Activated CD4-positive, alpha-beta T cell treated with anti-CD3 and anti-CD28 coated beads for 36 hours (primary cell): ENCODE data around the gene TMEM214. TPM values are rescaled to one million over a fixed set of nuclear protein-coding genes. Genes with fewer than 3 reads are reported as not detected.
"Not testable (repeated sequence)": the region's sequence is repeated elsewhere in the genome, so short reads cannot be mapped to it uniquely, and the experiment has no call there.

Experiments
- ATAC-seq: fragments of 200-7000 bp; cut with Tn5 transposase; one replicate; pipeline ENCODE4 v1.10.0; 2021; ENCODE audit warnings: mild to moderate bottlenecking, moderate library complexity
- CTCF ChIA-PET: fragments of 350-600 bp; sonication (Branson Sonifier 250); formaldehyde crosslinking; loops from one replicate; lab custom pipeline; 2021; ENCODE audit warnings: antibody characterized with exemption; lab: Charles Lee
- POLR2A ChIA-PET: fragments of 350-600 bp; sonication (Branson Sonifier 250); formaldehyde crosslinking; loops from one replicate; lab custom pipeline; 2021; ENCODE audit warnings: antibody characterized with exemption, inconsistent platforms; lab: Charles Lee
- DNase-seq: peaks from one replicate; pipeline ENCODE4 v3.0.0-alpha.2; 2020
- H3K27ac Mint-ChIP-seq: one replicate; pipeline ENCODE4 v1.8.0; 2021; ENCODE audit warnings: mixed read lengths
- H3K27me3 Mint-ChIP-seq: one replicate; pipeline ENCODE4 v1.8.0; 2021; ENCODE audit warnings: mixed read lengths
- H3K36me3 Mint-ChIP-seq: one replicate; pipeline ENCODE4 v1.8.0; 2021; ENCODE audit warnings: low read depth, mixed read lengths
- H3K4me1 Mint-ChIP-seq: one replicate; pipeline ENCODE4 v1.8.0; 2021; ENCODE audit warnings: mixed read lengths
- H3K4me3 Mint-ChIP-seq: one replicate; pipeline ENCODE4 v1.8.0; 2021; ENCODE audit warnings: mild to moderate bottlenecking, moderate library complexity, mixed read lengths
- H3K9me3 Mint-ChIP-seq: one replicate; pipeline ENCODE4 v1.8.0; 2021; ENCODE audit warnings: low read depth, mixed read lengths
- intact Hi-C, 2 experiments: fragments of 100-400 bp; cut with DNase I in 1 of 2; cut with micrococcal nuclease in 1 of 2; formaldehyde crosslinking; loops; one replicate each; pipeline versions ENCODE4 v1.14.2 to v1.15.1; 2022 to 2024; cut with DNase I, micrococcal nuclease
- total RNA-seq, 2 experiments: library from RNA; stranded (reverse); gene quantifications; one replicate each; pipeline ENCODE4 v1.2.3, GENCODE V29; 2021

TMEM214 gene
- total RNA-seq, 2 experiments from 2014 or later = 54.1 to 69.1 TPM

- H3K27me3 Mint-ChIP-seq = no peaks in the 10 kb centered on the region
- peak overlapping the region; percentile 96 for H3K4me3 Mint-ChIP-seq
- H3K4me1 Mint-ChIP-seq = peaks cover 64% of the 10 kb centered on the region
- intact Hi-C loops = loop anchor here (1.0 to 10.0 kb wide), 14 partner anchors 11 to 1396 kb away; partner anchors contain the start of genes ADGRF3 (in 1 of the 2), AGBL5 (in 1 of the 2), ATRAID (in 1 of the 2) and CAD (in 1 of the 2)
- ATAC-seq (no peak), DNase-seq (no peak)
- peaks cover 40% of the 10 kb centered on the region for H3K36me3 Mint-ChIP-seq
- CTCF ChIA-PET = interaction anchor here (0.7 to 2.5 kb wide), 7 partner anchors 10 to 217 kb away, joined by 3 to 24 read pairs (median 5); partner anchors contain the start of genes AGBL5 and KHK
- H3K9me3 Mint-ChIP-seq = no peaks in the 10 kb centered on the region
- peak overlapping the region; percentile 91 for H3K27ac Mint-ChIP-seq
- POLR2A ChIA-PET = interaction anchor here (0.6 to 2.2 kb wide), 6 partner anchors 10 to 101 kb away, joined by 3 to 15 read pairs (median 4); partner anchors contain the start of gene AGBL5
Measured at GRCh38 chr2:27070653-27071276, 38.0 kb downstream of the TMEM214 start.

GRCh38 chr2:27071277-27071989 lies 38.7 kb downstream of the TMEM214 start, which contains the start of gene OST4:
OST4 (minus strand) TSS chr2:27071654.
- ChIA-PET POLR2A (interaction anchor here (0.6 to 2.2 kb wide), 7 partner anchors 10 to 100 kb away, joined by 3 to 15 read pairs (median 4); partner anchors contain the start of gene AGBL5), CTCF (interaction anchor here (0.6 to 2.5 kb wide), 10 partner anchors 9 to 292 kb away, joined by 3 to 24 read pairs (median 4); partner anchors contain the start of genes AGBL5 and KHK)
- peak within 1 kb of the TSS; percentile 91 for H3K27ac Mint-ChIP-seq
- peak within 1 kb of the TSS; percentile 96 for H3K4me3 Mint-ChIP-seq
- no peaks in the 10 kb centered on the region for H3K9me3 Mint-ChIP-seq
- peak; percentile 94 for DNase-seq
- peak; percentile 89 for ATAC-seq
- no peaks in the 10 kb centered on the region for H3K27me3 Mint-ChIP-seq
- H3K36me3 Mint-ChIP-seq = peaks cover 34% of the 10 kb centered on the region
- peaks cover 66% of the 10 kb centered on the region for H3K4me1 Mint-ChIP-seq
- intact Hi-C loops = loop anchor here (1.0 to 10.0 kb wide), 14 partner anchors 10 to 1397 kb away; partner anchors contain the start of genes ADGRF3 (in 1 of the 2), AGBL5 (in 1 of the 2), ATRAID (in 1 of the 2) and CAD (in 1 of the 2)

- peak; percentile 27 for ATAC-seq
- intact Hi-C loops = loop anchor here (1.0 to 10.0 kb wide), 14 partner anchors 9 to 1397 kb away; partner anchors contain the start of genes ADGRF3 (in 1 of the 2), AGBL5 (in 1 of the 2), ATRAID (in 1 of the 2) and CAD (in 1 of the 2)
- CTCF ChIA-PET = interaction anchor here (0.6 to 2.5 kb wide), 12 partner anchors 9 to 146 kb away, joined by 3 to 24 read pairs (median 4); partner anchors contain the start of genes AGBL5 and KHK
Measured at GRCh38 chr2:27071990-27072830, 39.4 kb downstream of the TMEM214 start.

DNA sequence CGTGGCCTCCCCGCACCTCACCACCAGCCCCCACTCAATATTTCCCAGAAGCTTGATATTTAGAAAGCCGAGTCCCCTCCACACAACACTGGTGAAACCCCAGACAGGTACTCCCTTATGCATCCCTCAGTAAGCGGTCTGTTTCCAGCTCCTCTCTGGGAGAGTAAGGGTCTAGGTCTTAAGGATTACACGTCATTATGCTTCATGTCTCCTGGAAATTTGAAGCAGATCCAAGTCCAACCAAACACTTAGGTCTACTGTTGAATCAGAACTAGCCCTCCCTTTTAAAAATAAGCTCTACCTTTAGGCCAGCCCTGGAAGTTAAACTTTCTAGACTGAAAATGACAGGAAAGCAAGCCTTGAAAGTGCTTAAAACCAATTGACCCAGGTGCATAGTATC lies 40.2 kb downstream of the TMEM214 start:
- ATAC-seq = no peak
- Mint-ChIP-seq H3K4me3 (peak overlapping the region; percentile 80), H3K27ac (peak overlapping the region; percentile 89), H3K27me3 (no peaks in the 10 kb centered on the region), H3K4me1 (peaks cover 72% of the 10 kb centered on the region), H3K9me3 (no peaks in the 10 kb centered on the region), H3K36me3 (peaks cover 27% of the 10 kb centered on the region)
- intact Hi-C loops = loop anchor here (1.0 to 10.0 kb wide), 3 partner anchors 8 to 1398 kb away; partner anchors contain the start of genes ADGRF3 (in 1 of the 2), DTNB (in 1 of the 2) and SELENOI (in 1 of the 2)
- ChIA-PET POLR2A (interaction anchor here (0.8 to 2.2 kb wide), 2 partner anchors 8 to 21 kb away, joined by 3 to 15 read pairs; partner anchors contain the start of gene AGBL5), CTCF (interaction anchor here (0.8 to 2.5 kb wide), 8 partner anchors 8 to 146 kb away, joined by 3 to 24 read pairs (median 4); partner anchors contain the start of genes AGBL5 and KHK)
- no peak for DNase-seq

More at GRCh38 chr2:27071990-27072830, 39.4 kb downstream of the TMEM214 start:
- Mint-ChIP-seq H3K36me3 (peaks cover 33% of the 10 kb centered on the region), H3K4me3 (peak overlapping the region; percentile 80), H3K4me1 (peaks cover 71% of the 10 kb centered on the region), H3K27me3 (no peaks in the 10 kb centered on the region), H3K9me3 (no peaks in the 10 kb centered on the region), H3K27ac (peak overlapping the region; percentile 89)
- POLR2A ChIA-PET = interaction anchor here (0.6 to 2.2 kb wide), 6 partner anchors 9 to 38 kb away, joined by 3 to 15 read pairs (median 4); partner anchors contain the start of gene AGBL5
- DNase-seq = peak; percentile 65

GRCh38 chr2:27073782-27074181 lies 41.0 kb downstream of the TMEM214 start:
- Mint-ChIP-seq H3K9me3 (no peaks in the 10 kb centered on the region), H3K27ac (peak overlapping the region; percentile 70), H3K4me1 (peaks cover 67% of the 10 kb centered on the region), H3K36me3 (peaks cover 21% of the 10 kb centered on the region), H3K4me3 (no peak overlapping the region), H3K27me3 (no peaks in the 10 kb centered on the region)
- POLR2A ChIA-PET = no interaction called here
- CTCF ChIA-PET = interaction anchor here (0.7 to 1.9 kb wide), 4 partner anchors 13 to 77 kb away, joined by 3 to 14 read pairs (median 3); partner anchors contain the start of gene KHK
- no peak for ATAC-seq
- DNase-seq = no peak
- intact Hi-C loops = loop anchor here in 1 of 2 experiments (5.0 to 10.0 kb wide), 2 partner anchors 726 to 1399 kb away; partner anchors contain the start of genes ADGRF3, DTNB and SELENOI

GRCh38 chr2:27074738-27075565 lies 42.2 kb downstream of the TMEM214 start:
- Mint-ChIP-seq H3K27me3 (no peaks in the 10 kb centered on the region), H3K9me3 (no peaks in the 10 kb centered on the region), H3K4me3 (no peak overlapping the region), H3K4me1 (peaks cover 56% of the 10 kb centered on the region), H3K36me3 (peaks cover 11% of the 10 kb centered on the region), H3K27ac (peak overlapping the region; percentile 77)
- intact Hi-C loops = loop anchor here in 1 of 2 experiments (5.0 to 10.0 kb wide), 2 partner anchors 728 to 1400 kb away; partner anchors contain the start of genes ADGRF3, DTNB and SELENOI
- POLR2A ChIA-PET = no interaction called here
- ATAC-seq = no peak
- peak; percentile 62 for DNase-seq
- CTCF ChIA-PET = interaction anchor here (0.8 to 1.9 kb wide), 2 partner anchors 10 to 12 kb away, joined by 3 to 14 read pairs; partner anchors contain the start of gene KHK

GRCh38 chr2:27075566-27075871 lies 42.8 kb downstream of the TMEM214 start:
- DNase-seq = peak; percentile 52

DNA sequence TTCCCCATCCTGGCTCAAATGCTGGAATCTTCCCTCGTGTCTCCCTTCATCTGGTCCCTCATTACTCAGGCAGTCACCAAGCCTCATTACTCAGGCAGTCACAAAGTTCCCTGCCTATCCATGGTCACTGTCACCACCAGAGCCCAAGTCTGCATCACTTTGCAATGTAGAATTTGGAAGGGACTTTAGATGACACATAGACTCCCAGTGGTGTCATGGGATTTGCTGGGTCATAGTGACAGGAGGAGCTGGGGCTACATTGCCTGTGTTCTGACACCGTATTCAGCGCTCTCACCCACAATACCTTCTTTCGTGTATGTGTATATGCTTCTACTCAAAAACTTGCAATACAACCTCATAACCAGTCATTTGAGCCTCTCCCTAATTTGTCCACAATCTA lies 43.6 kb downstream of the TMEM214 start:
- Mint-ChIP-seq H3K4me1 (peaks cover 62% of the 10 kb centered on the region), H3K4me3 (no peak overlapping the region), H3K9me3 (no peaks in the 10 kb centered on the region), H3K27ac (peak overlapping the region; percentile 74), H3K27me3 (no peaks in the 10 kb centered on the region), H3K36me3 (no peaks in the 10 kb centered on the region)
- ChIA-PET CTCF (no interaction called here), POLR2A (interaction anchor here (0.6 kb wide), 1 partner anchor 8 kb away, joined by 4 read pairs; no protein-coding TSS in a partner anchor)
- DNase-seq = no peak
- no peak for ATAC-seq
- intact Hi-C loops = loop anchor here in 1 of 2 experiments (10.0 kb wide), 1 partner anchor 1402 kb away; the partner anchor contains the start of gene DTNB

More at GRCh38 chr2:27075566-27075871, 42.8 kb downstream of the TMEM214 start:
- peaks cover 57% of the 10 kb centered on the region for H3K4me1 Mint-ChIP-seq
- CTCF ChIA-PET = interaction anchor here (0.8 kb wide), 1 partner anchor 10 kb away, joined by 3 read pairs; no protein-coding TSS in a partner anchor
- H3K9me3 Mint-ChIP-seq, H3K27me3 Mint-ChIP-seq, H3K36me3 Mint-ChIP-seq, ATAC-seq, H3K4me3 Mint-ChIP-seq, POLR2A ChIA-PET: not testable (repeated sequence)
- H3K27ac Mint-ChIP-seq = peak overlapping the region; percentile 77
- intact Hi-C loops = loop anchor here in 1 of 2 experiments (10.0 kb wide), 1 partner anchor 1401 kb away; the partner anchor contains the start of gene DTNB

GRCh38 chr2:27077231-27077630 lies 44.5 kb downstream of the TMEM214 start:
- intact Hi-C loops = loop anchor here in 1 of 2 experiments (10.0 kb wide), 1 partner anchor 1402 kb away; the partner anchor contains the start of gene DTNB
- CTCF ChIA-PET = interaction anchor here (0.6 kb wide), 1 partner anchor 26 kb away, joined by 3 read pairs; the partner anchor contains the start of gene AGBL5

More at GRCh38 chr2:27077231-27077630, 44.5 kb downstream of the TMEM214 start:
- ATAC-seq (no peak), DNase-seq (no peak)
- Mint-ChIP-seq H3K4me1 (peaks cover 65% of the 10 kb centered on the region), H3K27me3 (no peaks in the 10 kb centered on the region), H3K36me3 (no peaks in the 10 kb centered on the region), H3K9me3 (no peaks in the 10 kb centered on the region), H3K4me3 (no peak overlapping the region), H3K27ac (peak overlapping the region; percentile 55)
- POLR2A ChIA-PET = interaction anchor here (0.6 kb wide), 1 partner anchor 9 kb away, joined by 4 read pairs; no protein-coding TSS in a partner anchor
